NCI-H1417 (cell line): ENCODE measurements around the gene AMFR.

Experiments
- DNase-seq, 3 experiments: peaks; one replicate each; lab custom pipeline; 2025; lab: John Stamatoyannopoulos, UW

AMFR gene

GRCh38 chr16:56425439-56425832 lies at the start of gene AMFR:
Gene AMFR (minus strand): TSS chr16:56425545. CDS start chr16:56425327, 218 bp downstream.
- peak; percentile 48 to 75 (median 72) for DNase-seq

GRCh38 chr16:56470666-56471065 lies 45.3 kb upstream of the AMFR start:
- DNase-seq: no peak

- DNase-seq: no peak
Measured at GRCh38 chr16:56470232-56470631, 44.9 kb upstream of the AMFR start.

GRCh38 chr16:56469748-56470147 lies 44.4 kb upstream of the AMFR start:
- no peak for DNase-seq

- DNase-seq: no peak
Measured at GRCh38 chr16:56468800-56469199, 43.5 kb upstream of the AMFR start.

- no peak for DNase-seq
Measured at GRCh38 chr16:56466344-56466743, 41.0 kb upstream of the AMFR start.

GRCh38 chr16:56463153-56463552 lies 37.8 kb upstream of the AMFR start:
- no peak for DNase-seq

GRCh38 chr16:56462064-56462796 lies 36.9 kb upstream of the AMFR start:
- no peak for DNase-seq

- no peak for DNase-seq
Measured at GRCh38 chr16:56460101-56460500, 34.8 kb upstream of the AMFR start.

GRCh38 chr16:56457927-56458470 lies 32.7 kb upstream of the AMFR start:
- no peak for DNase-seq

- DNase-seq: peak; percentile 5 to 68 (median 40)
Measured at GRCh38 chr16:56451753-56452689, 26.7 kb upstream of the AMFR start.

GRCh38 chr16:56450986-56451752 lies 25.8 kb upstream of the AMFR start, which contains the start of the genes NUDT21 and OGFOD1:
Gene NUDT21 (minus strand): TSS chr16:56451332. CDS start chr16:56451202, 130 bp downstream.
Gene OGFOD1 (plus strand): TSS chr16:56451554. CDS start chr16:56451613, 59 bp downstream.
- DNase-seq: peak; percentile 86 to 98 (median 95)

GRCh38 chr16:56450275-56450985 lies 25.1 kb upstream of the AMFR start:
- peak in 1 of 3 experiments; percentile 64 for DNase-seq

GRCh38 chr16:56448005-56448404 lies 22.7 kb upstream of the AMFR start:
- DNase-seq: no peak

- DNase-seq: no peak
Measured at GRCh38 chr16:56447286-56447685, 21.9 kb upstream of the AMFR start.

GRCh38 chr16:56438038-56438437 lies 12.7 kb upstream of the AMFR start:
- no peak for DNase-seq

- no peak for DNase-seq
Measured at GRCh38 chr16:56436258-56436657, 10.9 kb upstream of the AMFR start.

- DNase-seq: no peak
Measured at GRCh38 chr16:56428091-56428490, 2.7 kb upstream of the AMFR start.

- no peak for DNase-seq
Measured at GRCh38 chr16:56426585-56426984, 1.2 kb upstream of the AMFR start.

GRCh38 chr16:56424791-56425438 lies 430 bp downstream of the AMFR start:
- peak in 2 of 3 experiments; percentile 72 to 75 for DNase-seq
